GM21717 (cell line): ENCODE results near the gene ESYT2.

Source experiments
- ATAC-seq: cut with Tn5 transposase; IDR thresholded peaks from one replicate; pipeline ENCODE4 v1.9.1; 2021; ENCODE audit warnings: mild to moderate bottlenecking, moderate library complexity; ENCODE audit not compliant: unreplicated experiment

Gene ESYT2

GRCh38 chr7:158729646-158730382, 99.5 kb downstream of the ESYT2 start:
- ATAC-seq, result no peak

DNA sequence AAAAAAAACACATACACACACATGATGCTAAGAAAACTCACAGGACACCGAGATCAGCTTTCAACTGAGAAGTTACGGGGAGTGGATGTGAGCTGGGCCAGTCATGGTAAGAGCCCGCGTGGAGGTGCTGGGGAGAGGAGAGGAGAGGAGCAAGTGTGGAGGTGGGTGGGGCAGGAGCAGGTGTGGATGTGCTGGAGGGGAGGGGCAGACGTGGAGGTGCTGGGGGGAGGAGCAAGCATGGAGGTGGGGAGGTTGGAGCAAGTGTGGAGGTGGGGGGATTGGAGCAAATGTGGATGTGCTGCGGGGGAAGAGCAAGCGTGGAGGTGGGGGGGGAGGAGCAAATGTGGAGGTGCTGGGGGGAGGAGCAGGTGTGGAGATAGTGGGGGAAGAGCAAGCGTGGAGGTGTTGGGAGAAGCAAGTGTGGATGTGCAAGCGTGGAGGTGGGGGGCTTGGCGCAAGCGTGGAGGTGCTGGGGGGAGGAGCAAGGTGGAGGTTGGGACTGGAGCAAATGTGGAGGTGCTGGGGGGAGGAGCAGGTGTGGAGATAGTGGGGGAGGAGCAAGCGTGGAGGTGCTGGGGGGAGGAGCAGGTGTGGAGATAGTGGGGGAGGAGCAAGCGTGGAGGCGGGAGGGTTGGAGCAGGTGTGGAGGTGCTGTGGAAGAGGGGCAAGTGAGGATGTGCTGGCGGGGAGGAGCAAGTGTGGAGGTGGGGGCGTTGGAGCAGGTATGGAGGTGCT, 100.2 kb downstream of the ESYT2 start:
- ATAC-seq, result no peak

GRCh38 chr7:158727690-158728089, 101.6 kb downstream of the ESYT2 start:
- no peak for ATAC-seq

- no peak for ATAC-seq
These were observed 103.0 kb downstream of the ESYT2 start for GRCh38 chr7:158726277-158726807.

DNA sequence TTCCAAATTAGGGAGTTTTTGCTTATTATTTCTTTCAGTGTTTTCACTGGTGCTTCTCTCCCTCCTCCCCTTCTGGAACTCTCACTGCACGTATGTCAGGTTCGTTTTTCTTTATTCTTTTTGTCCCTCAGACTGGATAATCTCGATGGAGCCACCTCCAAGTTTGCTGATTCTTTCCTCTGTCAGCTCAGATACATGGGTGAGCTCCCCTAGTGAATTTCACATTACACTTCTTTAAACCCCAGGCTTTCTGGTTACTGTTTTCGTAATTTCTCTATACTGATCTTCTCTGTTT, 103.9 kb downstream of the ESYT2 start:
- no peak for ATAC-seq

GRCh38 chr7:158724658-158725505, 104.4 kb downstream of the ESYT2 start:
- ATAC-seq, result no peak

DNA sequence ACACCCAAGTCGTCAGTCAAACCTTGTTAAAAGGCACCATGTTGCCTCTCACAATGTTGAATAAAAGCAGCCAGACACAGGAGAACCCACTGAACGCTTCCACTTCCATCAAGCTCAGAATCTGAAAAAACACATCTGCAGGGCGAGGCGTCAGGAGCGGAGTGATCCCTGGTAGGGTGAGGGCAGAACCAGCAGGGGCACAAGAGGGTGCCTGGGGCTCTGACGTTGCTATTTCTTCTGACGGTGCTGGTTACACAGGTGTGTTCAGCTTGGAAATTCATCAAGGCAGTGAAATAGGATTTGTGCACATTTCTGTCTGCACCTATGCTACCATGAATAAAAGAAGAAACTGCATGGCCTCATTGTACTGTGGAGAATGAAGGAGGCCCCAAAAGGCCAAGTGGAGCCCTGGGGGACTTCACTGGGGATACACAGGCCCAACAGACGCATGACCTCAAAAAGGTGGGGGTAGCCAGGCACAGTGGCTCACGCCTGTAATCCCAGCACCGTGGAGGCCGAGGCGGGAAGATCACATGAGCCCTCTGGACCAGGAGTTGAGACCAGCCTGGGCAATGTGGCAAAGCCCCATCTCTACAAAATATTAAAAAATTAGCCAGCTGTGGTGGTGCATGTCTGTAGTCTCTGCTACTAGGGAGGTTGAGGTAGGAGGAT, 105.5 kb downstream of the ESYT2 start:
- ATAC-seq, result no peak

DNA sequence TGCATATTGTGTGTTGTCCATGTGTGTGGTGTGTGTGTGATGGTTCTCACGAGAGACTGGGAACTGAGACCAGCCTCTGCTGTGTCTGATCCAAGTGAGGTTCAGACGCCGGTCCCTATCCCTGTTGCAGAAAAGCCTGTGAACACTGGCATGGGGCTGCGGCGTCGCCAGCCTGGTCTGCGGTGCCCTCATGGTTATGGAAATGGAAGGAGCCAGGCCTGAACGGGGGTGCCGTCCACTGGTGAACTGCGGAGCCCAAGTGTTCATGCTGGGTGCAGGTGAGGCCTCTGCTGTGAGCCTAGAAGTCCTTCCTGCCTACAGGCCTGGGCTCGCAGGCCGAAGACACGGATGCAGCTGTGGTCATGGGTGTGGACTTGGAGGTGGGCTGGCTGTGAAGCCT, 106.0 kb downstream of the ESYT2 start:
- ATAC-seq, result no peak

DNA sequence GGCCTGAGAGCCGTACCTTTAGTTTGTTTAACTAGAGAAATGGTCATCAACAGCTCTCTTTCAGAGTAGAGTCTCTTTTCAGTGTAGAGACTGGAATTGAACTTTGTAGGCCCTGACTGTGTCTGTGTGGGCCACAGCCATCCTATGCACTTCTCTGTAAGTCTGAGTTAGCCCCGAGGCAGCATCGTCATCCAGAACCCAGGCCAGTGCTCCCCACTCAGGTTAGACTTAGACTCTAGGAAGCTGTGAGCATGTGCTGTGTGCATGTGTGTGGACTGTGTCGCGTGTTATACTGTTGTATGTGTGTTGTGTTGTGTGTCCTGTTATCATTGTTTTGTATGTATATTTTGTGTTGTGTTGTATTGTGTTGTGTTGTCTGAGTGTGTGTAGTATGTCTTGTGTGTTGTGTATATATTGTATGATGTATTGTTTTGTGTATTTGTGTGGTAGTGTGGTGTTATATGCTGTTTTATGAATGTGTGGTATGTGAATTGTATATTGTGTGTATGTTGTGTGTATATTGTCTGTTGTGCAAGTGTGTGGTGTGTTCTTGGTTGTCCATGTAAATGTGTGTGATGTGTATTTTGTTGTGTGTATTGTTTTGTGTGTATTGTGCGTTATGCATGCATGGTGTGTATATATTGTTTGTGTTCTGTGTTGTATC, 106.6 kb downstream of the ESYT2 start:
- no peak for ATAC-seq

GRCh38 chr7:158720112-158720511, 109.2 kb downstream of the ESYT2 start:
- no peak for ATAC-seq

- no peak for ATAC-seq
These were observed 112.5 kb downstream of the ESYT2 start for GRCh38 chr7:158716802-158717201.

DNA sequence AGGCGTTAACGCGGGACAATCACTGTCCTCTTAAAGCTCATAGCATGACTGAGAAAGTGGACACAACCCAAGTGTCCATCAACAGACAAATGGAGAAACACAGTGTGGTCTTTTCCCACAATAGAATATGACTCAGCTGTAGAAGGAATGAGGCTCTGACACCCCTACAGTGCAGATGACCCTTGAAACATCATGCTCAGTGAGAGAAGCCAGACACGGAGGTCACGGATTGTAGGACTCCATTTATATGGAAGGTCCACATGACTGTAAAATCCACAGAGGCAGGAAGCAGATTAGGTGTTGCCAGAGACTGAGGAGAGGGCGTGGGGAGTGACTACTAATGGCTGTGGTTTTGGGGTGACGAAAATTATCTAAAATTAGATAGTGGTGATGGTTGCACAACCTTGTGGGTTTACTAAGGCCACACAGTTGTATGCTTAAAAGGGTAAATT, 118.6 kb downstream of the ESYT2 start:
- no peak for ATAC-seq

DNA sequence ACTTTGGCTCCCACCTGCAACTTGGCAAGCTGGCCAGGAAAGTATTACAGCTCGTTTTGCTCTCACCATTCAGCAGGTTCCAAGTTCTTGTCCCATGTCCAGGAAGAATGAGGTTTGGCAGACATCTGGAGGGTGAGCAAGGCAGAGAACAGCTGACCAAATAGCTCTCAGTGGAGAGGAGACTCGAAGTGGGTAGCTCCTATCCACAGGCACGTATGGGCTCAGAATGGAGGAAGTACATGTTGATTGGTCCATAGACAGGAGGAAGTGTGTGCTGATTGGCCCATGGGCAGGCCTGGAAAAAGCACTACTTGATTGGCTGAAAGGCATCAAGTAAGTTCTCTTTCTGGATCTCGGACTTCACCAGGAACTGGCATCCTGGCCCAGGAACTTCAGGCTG, 121.7 kb downstream of the ESYT2 start:
- ATAC-seq, result no peak

DNA sequence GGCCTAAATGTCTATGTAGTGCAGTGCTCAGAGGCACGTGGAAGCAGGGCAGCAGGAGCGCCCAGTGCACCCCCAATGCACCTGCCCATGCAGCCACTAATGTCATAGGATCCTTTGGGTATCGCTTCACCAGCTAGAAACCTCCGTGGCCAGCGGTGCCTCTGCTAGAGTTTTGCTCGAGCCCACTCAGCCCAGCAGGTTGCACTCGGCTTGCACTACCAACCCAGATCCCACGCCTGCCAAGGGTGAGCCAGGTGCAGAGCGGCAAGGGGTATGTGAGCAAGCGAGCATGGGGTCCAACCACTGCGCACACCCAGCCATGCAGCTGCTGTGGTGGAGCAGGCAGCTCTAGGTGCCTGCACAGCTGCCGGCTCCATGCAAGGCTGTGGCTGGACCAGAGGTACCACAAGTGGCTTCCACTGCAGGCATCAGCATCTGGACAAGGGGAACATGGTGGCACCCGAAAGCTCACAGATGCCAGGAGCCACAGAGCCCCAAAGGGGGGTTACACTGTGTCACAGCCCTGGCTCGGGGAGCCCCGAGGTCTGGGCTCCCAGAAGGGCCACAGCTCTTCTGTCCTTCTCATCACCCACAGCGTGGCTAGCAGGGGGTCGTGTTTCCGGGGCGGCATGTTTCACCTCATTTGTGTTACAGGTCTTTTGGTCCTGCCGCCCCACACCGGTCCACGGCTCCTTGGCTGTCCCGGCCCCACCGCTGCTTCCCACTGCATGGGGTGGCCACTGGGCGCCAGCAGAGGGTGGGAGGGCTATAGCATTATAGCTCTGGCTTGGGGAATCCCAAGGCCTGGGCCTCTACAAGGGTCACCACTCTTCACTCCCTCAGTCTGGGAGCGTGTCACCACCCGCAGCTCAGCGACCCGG, 122.4 kb downstream of the ESYT2 start:
- ATAC-seq, result no peak

DNA sequence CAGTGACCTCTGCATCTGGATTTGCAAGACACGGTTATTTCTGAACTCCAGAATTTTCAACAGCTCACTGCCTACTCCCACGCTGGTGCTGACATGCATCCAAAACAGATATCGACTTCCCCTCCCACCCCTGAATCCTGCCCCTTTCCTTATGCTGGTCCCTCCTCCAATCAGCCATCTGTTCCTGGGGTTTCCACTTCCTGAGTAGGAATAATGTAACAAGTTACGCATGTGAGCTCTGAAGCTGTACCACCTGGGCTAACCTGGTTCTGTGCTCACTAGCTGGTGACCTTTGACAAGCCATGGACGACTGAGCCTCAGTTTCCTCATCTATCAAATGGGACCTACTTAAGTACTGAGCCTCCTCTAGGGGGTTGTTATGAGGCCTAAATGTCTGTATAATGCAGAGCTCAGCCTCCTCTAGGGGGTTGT, 123.0 kb downstream of the ESYT2 start:
- no peak for ATAC-seq

DNA sequence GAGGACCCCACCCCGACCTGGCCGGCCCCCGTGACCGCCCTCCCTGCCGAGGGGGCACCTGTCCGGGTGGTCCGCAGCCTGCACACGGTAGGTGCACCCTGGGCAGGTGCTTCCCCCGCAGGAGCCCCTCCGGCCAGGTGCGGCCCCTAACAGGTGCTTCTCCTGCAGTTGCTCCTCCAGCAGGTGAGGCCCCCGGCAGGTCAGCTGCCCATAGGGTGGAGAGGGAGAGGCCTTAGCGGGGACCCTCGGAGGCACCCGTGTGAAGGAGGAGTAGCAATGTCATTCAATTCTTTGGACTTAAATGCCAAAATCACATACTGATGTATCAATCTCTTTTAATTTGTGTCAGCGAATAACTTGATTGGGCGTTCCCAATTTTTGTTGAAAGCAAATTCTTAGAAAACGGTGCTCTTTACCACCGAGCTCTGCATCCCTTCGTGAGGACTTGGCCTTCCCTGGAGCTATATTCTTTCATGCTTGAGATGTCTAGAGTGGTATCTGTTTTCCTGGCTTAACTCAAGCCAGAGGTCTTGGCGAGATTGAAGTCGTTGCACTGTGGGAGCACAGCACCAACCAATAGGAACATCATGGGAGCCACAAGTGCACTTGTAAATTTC, 124.0 kb downstream of the ESYT2 start:
- peak; percentile 18 for ATAC-seq

DNA sequence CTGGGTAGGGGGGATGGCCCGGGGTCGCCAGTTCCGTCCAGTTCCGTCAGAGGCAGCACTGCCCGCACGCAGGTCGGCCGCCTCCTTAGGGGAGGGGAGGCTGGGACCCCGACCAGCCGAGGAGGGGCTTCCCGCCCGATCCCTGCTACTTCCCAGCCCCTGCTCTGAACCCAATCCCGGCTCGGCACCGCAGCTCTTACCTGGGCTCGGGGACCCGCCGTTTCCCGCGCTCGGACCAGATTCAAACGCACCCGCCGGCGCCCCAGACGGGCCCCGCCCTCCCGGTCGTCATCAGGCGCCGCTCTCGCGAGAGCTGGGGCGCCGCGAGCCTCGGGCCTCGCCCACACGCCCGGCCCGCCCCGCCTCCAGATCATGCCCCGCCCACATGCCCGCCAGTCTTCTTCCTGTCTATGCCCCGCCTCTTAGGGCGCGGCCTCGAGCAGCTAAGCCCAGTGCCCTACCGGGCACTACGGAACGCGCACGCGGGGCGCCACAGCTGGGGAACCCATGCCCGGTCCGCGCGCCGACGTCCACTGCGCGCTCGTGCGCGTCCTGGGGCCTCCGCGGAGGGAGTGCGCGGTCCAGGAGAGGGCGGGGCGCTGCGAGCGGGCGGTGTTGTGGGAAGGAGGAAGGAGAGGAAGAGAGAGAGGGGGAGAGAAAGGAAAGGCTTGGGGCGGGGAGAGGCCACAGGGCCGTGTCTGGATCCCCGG, 124.6 kb downstream of the ESYT2 start, which contains the start of gene NCAPG2:
TSS of gene NCAPG2 (minus strand) at position 281 of the 710 bp plus-strand sequence. CDS start 2,905 bp downstream, outside the sequence.
- ATAC-seq, result peak; percentile 98
